BE2C (cell line): ENCODE measurements around the gene PIGK. TPM values are rescaled to one million over a fixed set of nuclear protein-coding genes. Genes with fewer than 3 reads are reported as not detected.

Experiments
- DNase-seq: peaks from one replicate; pipeline ENCODE4 v3.0.0-alpha.2; 2020
- H3K27me3 ChIP-seq: fragments of 250-450 bp; sonication (Bioruptor Pico); 2 replicates; pipeline ENCODE4 v1.5.1; 2020; ENCODE audit warnings: mild to moderate bottlenecking
- H3K36me3 ChIP-seq: fragments of 250-450 bp; sonication (Bioruptor Pico); 2 replicates; pipeline ENCODE4 v1.5.1; 2020; ENCODE audit warnings: mild to moderate bottlenecking
- H3K4me1 ChIP-seq: fragments of 250-450 bp; sonication (Bioruptor Pico); 2 replicates; pipeline ENCODE4 v1.5.1; 2020
- H3K4me3 ChIP-seq: 2 replicates; pipeline ENCODE4 v1.5.1; 2011; ENCODE audit warnings: low read depth, low read length
- H3K9me3 ChIP-seq: fragments of 250-450 bp; sonication (Bioruptor Pico); 2 replicates; pipeline ENCODE4 v1.5.1; 2020
- polyA plus RNA-seq: library from polyadenylated mRNA; unstranded; fragments of >200 nt; gene quantifications from one replicate; pipeline ENCODE4 v1.2.1, GENCODE V29; 2012; ENCODE audit warnings: low read depth, missing spikeins; ENCODE audit not compliant: insufficient read length, insufficient read depth
- TF ChIP-seq, protein P1 (sequence below): IDR thresholded peaks from 2 replicates; pipeline ENCODE4 v1.5.1; 2012; ENCODE audit warnings: mild to moderate bottlenecking, low read depth, low read length

Gene PIGK
- polyA plus RNA-seq: 10.2 TPM

GRCh38 chr1:77219166-77219887 is at the start of gene PIGK:
Gene PIGK (minus strand): TSS chr1:77219430. CDS start chr1:77219402, 28 bp downstream.
- Histone ChIP-seq H3K27me3 (no peaks in the 10 kb centered on the region), H3K4me1 (no peaks in the 10 kb centered on the region), H3K4me3 (peak within 1 kb of the TSS; percentile 86), H3K9me3 (no peaks in the 10 kb centered on the region), H3K36me3 (no peaks in the 10 kb centered on the region)
- TF ChIP-seq, protein P1, sequence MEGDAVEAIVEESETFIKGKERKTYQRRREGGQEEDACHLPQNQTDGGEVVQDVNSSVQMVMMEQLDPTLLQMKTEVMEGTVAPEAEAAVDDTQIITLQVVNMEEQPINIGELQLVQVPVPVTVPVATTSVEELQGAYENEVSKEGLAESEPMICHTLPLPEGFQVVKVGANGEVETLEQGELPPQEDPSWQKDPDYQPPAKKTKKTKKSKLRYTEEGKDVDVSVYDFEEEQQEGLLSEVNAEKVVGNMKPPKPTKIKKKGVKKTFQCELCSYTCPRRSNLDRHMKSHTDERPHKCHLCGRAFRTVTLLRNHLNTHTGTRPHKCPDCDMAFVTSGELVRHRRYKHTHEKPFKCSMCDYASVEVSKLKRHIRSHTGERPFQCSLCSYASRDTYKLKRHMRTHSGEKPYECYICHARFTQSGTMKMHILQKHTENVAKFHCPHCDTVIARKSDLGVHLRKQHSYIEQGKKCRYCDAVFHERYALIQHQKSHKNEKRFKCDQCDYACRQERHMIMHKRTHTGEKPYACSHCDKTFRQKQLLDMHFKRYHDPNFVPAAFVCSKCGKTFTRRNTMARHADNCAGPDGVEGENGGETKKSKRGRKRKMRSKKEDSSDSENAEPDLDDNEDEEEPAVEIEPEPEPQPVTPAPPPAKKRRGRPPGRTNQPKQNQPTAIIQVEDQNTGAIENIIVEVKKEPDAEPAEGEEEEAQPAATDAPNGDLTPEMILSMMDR: no peak
- DNase-seq: peak; percentile 74

GRCh38 chr1:77267035-77267434 is 47.8 kb upstream of the PIGK start:
- Histone ChIP-seq H3K36me3 (no peaks in the 10 kb centered on the region), H3K4me1 (peaks cover 11% of the 10 kb centered on the region), H3K4me3 (no peak overlapping the region), H3K27me3 (no peaks in the 10 kb centered on the region), H3K9me3 (no peaks in the 10 kb centered on the region)
- TF ChIP-seq, protein P1: no peak
- DNase-seq: no peak

GRCh38 chr1:77265180-77265579 is 46.0 kb upstream of the PIGK start:
- H3K27me3 ChIP-seq: no peaks in the 10 kb centered on the region
- no peak overlapping the region for H3K4me3 ChIP-seq
- no peaks in the 10 kb centered on the region for H3K36me3 ChIP-seq
- H3K4me1 ChIP-seq: 0 out of 2 replicates have a peak, but pooled peaks cover 6% of the 10 kb centered on the region
- no peaks in the 10 kb centered on the region for H3K9me3 ChIP-seq
- TF ChIP-seq, protein P1: no peak
- DNase-seq: no peak

DNA sequence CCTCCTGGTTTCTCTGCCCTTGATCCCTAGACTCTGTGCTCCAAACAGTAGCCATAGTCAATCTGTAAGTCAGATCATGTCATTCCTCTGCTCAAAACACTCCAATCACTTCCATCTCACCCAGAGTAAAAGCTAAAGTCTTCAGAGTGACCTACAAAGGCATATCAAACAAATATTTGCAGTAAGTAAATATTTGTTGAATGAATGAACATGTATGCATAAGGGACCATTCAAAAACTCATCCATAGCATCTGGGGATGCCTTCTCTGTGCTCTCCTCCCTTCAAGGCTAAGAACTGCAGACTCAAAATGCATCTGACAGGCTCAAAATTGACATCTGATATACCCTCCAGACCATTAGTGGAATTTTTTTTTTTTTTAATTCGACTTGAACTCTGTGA is 44.5 kb upstream of the PIGK start:
- H3K36me3 ChIP-seq: no peaks in the 10 kb centered on the region
- H3K4me1 ChIP-seq: no peaks in the 10 kb centered on the region
- DNase-seq: no peak
- H3K27me3 ChIP-seq: no peaks in the 10 kb centered on the region
- no peak overlapping the region for H3K4me3 ChIP-seq
- TF ChIP-seq, protein P1: no peak
- H3K9me3 ChIP-seq: no peaks in the 10 kb centered on the region

DNA sequence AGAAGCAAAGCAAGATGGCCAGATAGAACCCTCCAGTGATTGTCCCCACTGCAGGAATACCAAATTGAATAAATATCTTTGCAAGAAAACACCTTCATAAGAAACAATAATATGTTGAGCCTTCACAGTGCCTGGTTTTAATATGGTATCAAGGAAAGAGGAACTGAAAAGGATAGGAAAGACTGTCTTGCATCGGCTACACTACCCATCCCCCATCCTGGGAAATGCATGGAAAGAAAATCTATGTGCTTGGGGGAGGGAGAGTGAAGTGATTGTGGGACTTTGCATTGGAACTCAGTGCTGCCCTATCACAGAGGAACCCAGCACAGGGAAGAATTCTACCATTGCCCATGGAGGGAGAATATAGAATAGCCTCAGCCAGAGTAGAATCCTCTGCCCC is 34.0 kb upstream of the PIGK start:
- Histone ChIP-seq H3K4me3 (no peak overlapping the region), H3K27me3 (no peaks in the 10 kb centered on the region), H3K9me3 (no peaks in the 10 kb centered on the region), H3K36me3 (no peaks in the 10 kb centered on the region), H3K4me1 (no peaks in the 10 kb centered on the region)
- DNase-seq: no peak
- TF ChIP-seq, protein P1: no peak

DNA sequence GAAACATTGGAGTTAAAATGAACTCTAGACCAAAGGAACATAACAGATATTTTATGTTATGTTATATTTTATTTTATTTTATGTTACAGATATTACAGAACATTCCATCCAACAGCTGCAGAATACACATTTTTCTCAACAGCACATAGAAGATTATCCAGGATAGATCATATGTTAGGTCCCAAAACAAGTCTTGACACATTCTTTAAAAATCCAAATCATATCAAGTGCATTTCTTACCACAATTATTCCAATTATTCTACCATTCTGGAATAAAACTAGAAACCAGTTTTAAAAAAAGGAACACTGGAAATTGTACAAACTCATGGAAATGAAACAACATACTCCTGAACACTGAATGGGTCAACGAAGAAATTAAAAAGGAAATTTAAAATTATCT is 30.9 kb upstream of the PIGK start:
- TF ChIP-seq, protein P1: no peak
- Histone ChIP-seq H3K27me3 (no peaks in the 10 kb centered on the region), H3K4me1 (no peaks in the 10 kb centered on the region), H3K9me3 (no peaks in the 10 kb centered on the region), H3K36me3 (no peaks in the 10 kb centered on the region), H3K4me3 (no peak overlapping the region)
- DNase-seq: no peak
